HEK293 (cell line): Measurements from ENCODE around the gene RALA.

Experiments used
- CTCF ChIA-PET: fragments of 350-600 bp; formaldehyde crosslinking; extraction: SDS; loops from one replicate; lab custom pipeline; 2021; ENCODE audit warnings: antibody characterized with exemption; lab: Yijun Ruan, JAX
- POLR2A ChIA-PET: fragments of 300-600 bp; formaldehyde crosslinking; extraction: SDS; loops from one replicate; lab custom pipeline; 2020; ENCODE audit warnings: antibody characterized with exemption, inconsistent platforms; lab: Yijun Ruan, JAX
- H3K27ac ChIP-seq: fragments of 200-500 bp; sonication (Bioruptor generic); 2 replicates; pipeline ENCODE4 v1.5.1; 2014; ENCODE audit warnings: low read depth, low read length, control low read depth, inconsistent platforms; ENCODE audit errors: extremely low read depth
- H3K36me3 ChIP-seq, 2 experiments: fragments of 200-500 bp in 1 of 2; sonication (Bioruptor generic) in 1 of 2; 1 replicate in 1 of 2; 2 replicates in 1 of 2; pipeline ENCODE4 v1.5.1; 2014 to 2017; ENCODE audit warnings: inconsistent platforms in 2 of 2, low read length in 2 of 2; ENCODE audit not compliant: control insufficient read depth in 2 of 2, insufficient read depth in 1 of 2
- H3K4me1 ChIP-seq: fragments of 200-500 bp; sonication (Bioruptor generic); 2 replicates; pipeline ENCODE4 v1.5.1; 2014; ENCODE audit warnings: mild to moderate bottlenecking, low read length, inconsistent platforms; ENCODE audit not compliant: control insufficient read depth, insufficient read depth
- H3K4me3 ChIP-seq: 2 replicates; pipeline ENCODE4 v1.5.1; 2011; ENCODE audit warnings: low read depth, mild to moderate bottlenecking, control low read depth, low read length, moderate library complexity
- H3K9me3 ChIP-seq: fragments of 200-500 bp; sonication (Bioruptor generic); 2 replicates; pipeline ENCODE4 v1.5.1; 2014; ENCODE audit warnings: low read depth, low read length, inconsistent platforms; ENCODE audit not compliant: control insufficient read depth, insufficient read depth
- HOXC10 ChIP-seq: sonication (generic); formaldehyde crosslinking; IDR thresholded peaks from 2 replicates; pipeline ENCODE4 v1.8.1; 2023; ENCODE audit warnings: mild to moderate bottlenecking, missing genetic modification reagents
- HOXD13 ChIP-seq: sonication (generic); formaldehyde crosslinking; IDR thresholded peaks from 2 replicates; pipeline ENCODE4 v1.8.0; 2022; ENCODE audit warnings: missing genetic modification reagents, borderline replicate concordance
- PRDM10 ChIP-seq: fragments of 450-650 bp; formaldehyde crosslinking; IDR thresholded peaks from 2 replicates; pipeline ENCODE4 v1.5.1; 2016; ENCODE audit warnings: missing biosample characterization, missing genetic modification characterization
- RBAK ChIP-seq: fragments of 450-650 bp; formaldehyde crosslinking; IDR thresholded peaks from 2 replicates; pipeline ENCODE4 v1.5.1; 2016; ENCODE audit warnings: missing biosample characterization, missing genetic modification characterization
- REPIN1 ChIP-seq: fragments of 450-650 bp; formaldehyde crosslinking; IDR thresholded peaks from 2 replicates; pipeline ENCODE4 v1.5.1; 2017; ENCODE audit warnings: missing biosample characterization, missing genetic modification characterization, low read depth
- ZBTB10 ChIP-seq: fragments of 450-650 bp; formaldehyde crosslinking; IDR thresholded peaks from 2 replicates; pipeline ENCODE4 v1.5.1; 2016; ENCODE audit warnings: missing biosample characterization, missing genetic modification characterization
- ZBTB17 ChIP-seq: fragments of 450-650 bp; formaldehyde crosslinking; IDR thresholded peaks from 2 replicates; pipeline ENCODE4 v1.5.1; 2016; ENCODE audit warnings: missing biosample characterization, missing genetic modification characterization
- ZBTB26 ChIP-seq: fragments of 450-650 bp; formaldehyde crosslinking; optimal IDR thresholded peaks from 2 replicates; pipeline ENCODE3; 2016; ENCODE audit warnings: missing biosample characterization, mild to moderate bottlenecking, missing genetic modification characterization
- ZIC2 ChIP-seq: fragments of 450-650 bp; formaldehyde crosslinking; IDR thresholded peaks from 2 replicates; pipeline ENCODE4 v1.5.1; 2016; ENCODE audit warnings: missing biosample characterization, missing genetic modification characterization
- ZNF2 ChIP-seq: fragments of 450-650 bp; formaldehyde crosslinking; IDR thresholded peaks from 2 replicates; pipeline ENCODE4 v1.5.1; 2016; ENCODE audit warnings: missing biosample characterization, missing genetic modification characterization
- ZNF366 ChIP-seq: fragments of 450-650 bp; formaldehyde crosslinking; conservative IDR thresholded peaks from 2 replicates; pipeline ENCODE4 v1.5.1; 2016; ENCODE audit warnings: missing biosample characterization, missing genetic modification characterization
- ZNF37A ChIP-seq: fragments of 450-650 bp; IDR thresholded peaks from 2 replicates; pipeline ENCODE4 v1.5.1; 2018; ENCODE audit warnings: missing biosample characterization, missing genetic modification characterization
- ZNF423 ChIP-seq: fragments of 450-650 bp; formaldehyde crosslinking; IDR thresholded peaks from 2 replicates; pipeline ENCODE4 v1.5.1; 2016; ENCODE audit warnings: missing biosample characterization, missing genetic modification characterization
- ZNF473 ChIP-seq: fragments of 450-650 bp; formaldehyde crosslinking; IDR thresholded peaks from 2 replicates; pipeline ENCODE4 v1.5.1; 2017; ENCODE audit warnings: missing biosample characterization, missing genetic modification characterization
- ZNF768 ChIP-seq: fragments of 450-650 bp; formaldehyde crosslinking; IDR thresholded peaks from 2 replicates; pipeline ENCODE4 v1.5.1; 2018; ENCODE audit warnings: missing biosample characterization, mild to moderate bottlenecking, missing genetic modification characterization
- TF ChIP-seq, protein P1 (sequence below): fragments of 450-650 bp; IDR thresholded peaks from 2 replicates; pipeline ENCODE4 v1.5.1; 2018; ENCODE audit warnings: missing biosample characterization, missing genetic modification characterization
- TF ChIP-seq, protein P2 (sequence below): fragments of 450-650 bp; formaldehyde crosslinking; IDR thresholded peaks from 2 replicates; pipeline ENCODE4 v1.5.1; 2016; ENCODE audit warnings: missing biosample characterization, missing genetic modification characterization

Gene RALA

GRCh38 chr7:39656415-39656814 lies 33.0 kb downstream of the RALA start:
- ChIA-PET CTCF (no interaction called here), POLR2A (no interaction called here)
- no peaks in the 10 kb centered on the region for H3K36me3 ChIP-seq

More at GRCh38 chr7:39656415-39656814, 33.0 kb downstream of the RALA start:
- no peaks in the 10 kb centered on the region for H3K9me3 ChIP-seq
- H3K27ac ChIP-seq: no peak overlapping the region
- TF ChIP-seq ZNF366 (tag by site-specific recombination): no peak
- TF ChIP-seq ZNF2 (tag by site-specific recombination): no peak
- TF ChIP-seq ZIC2 (tag by site-specific recombination): no peak
- no peak for TF ChIP-seq ZBTB17 (tag by site-specific recombination)
- no peak for TF ChIP-seq ZNF768 (tag by site-specific recombination)
- TF ChIP-seq ZNF423 (tag by site-specific recombination): no peak
- TF ChIP-seq, protein P1, sequence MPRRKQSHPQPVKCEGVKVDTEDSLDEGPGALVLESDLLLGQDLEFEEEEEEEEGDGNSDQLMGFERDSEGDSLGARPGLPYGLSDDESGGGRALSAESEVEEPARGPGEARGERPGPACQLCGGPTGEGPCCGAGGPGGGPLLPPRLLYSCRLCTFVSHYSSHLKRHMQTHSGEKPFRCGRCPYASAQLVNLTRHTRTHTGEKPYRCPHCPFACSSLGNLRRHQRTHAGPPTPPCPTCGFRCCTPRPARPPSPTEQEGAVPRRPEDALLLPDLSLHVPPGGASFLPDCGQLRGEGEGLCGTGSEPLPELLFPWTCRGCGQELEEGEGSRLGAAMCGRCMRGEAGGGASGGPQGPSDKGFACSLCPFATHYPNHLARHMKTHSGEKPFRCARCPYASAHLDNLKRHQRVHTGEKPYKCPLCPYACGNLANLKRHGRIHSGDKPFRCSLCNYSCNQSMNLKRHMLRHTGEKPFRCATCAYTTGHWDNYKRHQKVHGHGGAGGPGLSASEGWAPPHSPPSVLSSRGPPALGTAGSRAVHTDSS: no peak
- no peak for TF ChIP-seq ZNF473
- TF ChIP-seq ZNF37A (tag by site-specific recombination): no peak
- TF ChIP-seq, protein P2, sequence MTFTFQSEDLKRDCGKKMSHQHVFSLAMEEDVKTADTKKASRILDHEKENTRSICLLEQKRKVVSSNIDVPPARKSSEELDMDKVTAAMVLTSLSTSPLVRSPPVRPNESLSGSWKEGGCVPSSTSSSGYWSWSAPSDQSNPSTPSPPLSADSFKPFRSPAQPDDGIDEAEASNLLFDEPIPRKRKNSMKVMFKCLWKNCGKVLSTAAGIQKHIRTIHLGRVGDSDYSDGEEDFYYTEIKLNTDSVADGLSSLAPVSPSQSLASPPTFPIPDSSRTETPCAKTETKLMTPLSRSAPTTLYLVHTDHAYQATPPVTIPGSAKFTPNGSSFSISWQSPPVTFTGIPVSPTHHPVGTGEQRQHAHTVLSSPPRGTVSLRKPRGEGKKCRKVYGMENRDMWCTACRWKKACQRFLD (tag by site-specific recombination): no peak
- TF ChIP-seq PRDM10 (tag by site-specific recombination): no peak
- TF ChIP-seq ZBTB26 (tag by site-specific recombination): no peak
- TF ChIP-seq ZBTB10 (tag by site-specific recombination): no peak
- no peak for TF ChIP-seq RBAK (tag by site-specific recombination)
- no peak for TF ChIP-seq HOXC10
- TF ChIP-seq REPIN1 (tag by site-specific recombination): no peak
- no peak for TF ChIP-seq HOXD13
- H3K4me3 ChIP-seq: no peak overlapping the region
- H3K4me1 ChIP-seq: no peaks in the 10 kb centered on the region
